Measurements from ENCODE around the gene APPBP2.
A peak's percentile ranks its signal among the peaks of the same experiment; 100 is the strongest.
"Not testable (repeated sequence)": the region's sequence is repeated elsewhere in the genome, so short reads cannot be mapped to it uniquely, and the experiment has no call there.

APPBP2 gene

GRCh38 chr17:60490594-60490993 is 35.4 kb downstream of the APPBP2 start:
- DNase-seq = not testable (repeated sequence)

- DNase-seq = no peak
Measured at GRCh38 chr17:60481604-60482003, 44.4 kb downstream of the APPBP2 start.

GRCh38 chr17:60473788-60474187 is 52.3 kb downstream of the APPBP2 start:
- DNase-seq = no peak

- DNase-seq = no peak
Measured at GRCh38 chr17:60472449-60472848, 53.6 kb downstream of the APPBP2 start.

GRCh38 chr17:60471451-60471850 is 54.6 kb downstream of the APPBP2 start:
- DNase-seq = no peak

GRCh38 chr17:60468371-60468770 is 57.7 kb downstream of the APPBP2 start:
- DNase-seq = no peak

- DNase-seq = no peak
Measured at GRCh38 chr17:60464343-60464742, 61.7 kb downstream of the APPBP2 start.

GRCh38 chr17:60463157-60463835 is 62.7 kb downstream of the APPBP2 start:
- DNase-seq = no peak

- DNase-seq = no peak
Measured at GRCh38 chr17:60461584-60461983, 64.5 kb downstream of the APPBP2 start.

- no peak for DNase-seq
Measured at GRCh38 chr17:60457148-60457547, 68.9 kb downstream of the APPBP2 start.

- DNase-seq = no peak
Measured at GRCh38 chr17:60455378-60455777, 70.7 kb downstream of the APPBP2 start.

- DNase-seq = no peak
Measured at GRCh38 chr17:60451965-60452364, 74.1 kb downstream of the APPBP2 start.

GRCh38 chr17:60451071-60451470 is 75.0 kb downstream of the APPBP2 start:
- DNase-seq = no peak

GRCh38 chr17:60447375-60447774 is 78.7 kb downstream of the APPBP2 start:
- no peak for DNase-seq

- no peak for DNase-seq
Measured at GRCh38 chr17:60445144-60445543, 80.9 kb downstream of the APPBP2 start.

- DNase-seq = no peak
Measured at GRCh38 chr17:60443713-60444112, 82.3 kb downstream of the APPBP2 start.

GRCh38 chr17:60442271-60443173 is 83.5 kb downstream of the APPBP2 start:
- DNase-seq = no peak

GRCh38 chr17:60439501-60439900 is 86.5 kb downstream of the APPBP2 start:
- DNase-seq = no peak

GRCh38 chr17:60436676-60437075 is 89.4 kb downstream of the APPBP2 start:
- DNase-seq = no peak

- peak; percentile 44 for DNase-seq
Measured at GRCh38 chr17:60435244-60436167, 90.5 kb downstream of the APPBP2 start.

GRCh38 chr17:60433021-60433997 is 92.7 kb downstream of the APPBP2 start:
- not testable (repeated sequence) for DNase-seq

- not testable (repeated sequence) for DNase-seq
Measured at GRCh38 chr17:60430561-60430960, 95.5 kb downstream of the APPBP2 start.

Data from stimulated activated CD4-positive, alpha-beta T cell treated with anti-CD3 and anti-CD28 coated beads, Interleukin-1b, Interleukin-23, amount 100 ng/mL, for 48 hours (primary cell).